SK-N-SH treated with all-trans-retinoic acid at 6 μM for 48 hours (cell line): ENCODE measurements around the gene NDRG2.

Experiments
- BACH2 ChIP-seq: fragments of 250-450 bp; sonication (Bioruptor Pico); IDR thresholded peaks from 2 replicates; pipeline ENCODE4 v1.9.0; 2021; ENCODE audit warnings: mild to moderate bottlenecking, borderline replicate concordance
- CSDC2 ChIP-seq: fragments of 250-450 bp; sonication (Bioruptor Pico); IDR thresholded peaks from 2 replicates; pipeline ENCODE4 v1.5.0; 2020; ENCODE audit warnings: mild to moderate bottlenecking, moderate library complexity
- ESRRG ChIP-seq: fragments of 250-450 bp; sonication (Bioruptor Pico); IDR thresholded peaks from 2 replicates; pipeline ENCODE4 v1.6.1; 2021; ENCODE audit warnings: mild to moderate bottlenecking
- RARB ChIP-seq: fragments of 250-450 bp; sonication (Bioruptor Pico); IDR thresholded peaks from 2 replicates; pipeline ENCODE4 v1.8.0; 2021; ENCODE audit warnings: mild to moderate bottlenecking, moderate library complexity
- SNAI2 ChIP-seq: fragments of 250-450 bp; sonication (Bioruptor Pico); IDR thresholded peaks from 2 replicates; pipeline ENCODE4 v1.5.0; 2020; ENCODE audit warnings: mild to moderate bottlenecking, moderate library complexity
- ZNF70 ChIP-seq: fragments of 450-650 bp; formaldehyde crosslinking; IDR thresholded peaks from 2 replicates; pipeline ENCODE4 v1.5.0; 2020; ENCODE audit warnings: mild to moderate bottlenecking, moderate library complexity
- ZNF8 ChIP-seq: fragments of 450-650 bp; formaldehyde crosslinking; IDR thresholded peaks from 2 replicates; pipeline ENCODE4 v1.5.0; 2020; ENCODE audit warnings: mild to moderate bottlenecking, moderate library complexity
- TF ChIP-seq, protein P1 (sequence below): fragments of 250-450 bp; sonication (Bioruptor Pico); IDR thresholded peaks from 2 replicates; pipeline ENCODE4 v1.5.1; 2020; ENCODE audit warnings: low read depth, mild to moderate bottlenecking, moderate library complexity
- TF ChIP-seq, protein P2 (sequence below): fragments of 250-450 bp; sonication (Bioruptor Pico); IDR thresholded peaks from 2 replicates; pipeline ENCODE4 v1.8.0; 2020; ENCODE audit warnings: mild to moderate bottlenecking, moderate library complexity, borderline replicate concordance
- TF ChIP-seq, protein P3 (sequence below): fragments of 250-450 bp; sonication (Bioruptor Pico); IDR thresholded peaks from 2 replicates; pipeline ENCODE4 v1.8.0; 2021; ENCODE audit warnings: low read depth, mild to moderate bottlenecking, moderate library complexity, borderline replicate concordance
- TF ChIP-seq, protein P4 (sequence below): fragments of 250-450 bp; sonication (Bioruptor Pico); IDR thresholded peaks from 2 replicates; pipeline ENCODE4 v1.5.0; 2020; ENCODE audit warnings: mild to moderate bottlenecking, moderate library complexity

DNA sequence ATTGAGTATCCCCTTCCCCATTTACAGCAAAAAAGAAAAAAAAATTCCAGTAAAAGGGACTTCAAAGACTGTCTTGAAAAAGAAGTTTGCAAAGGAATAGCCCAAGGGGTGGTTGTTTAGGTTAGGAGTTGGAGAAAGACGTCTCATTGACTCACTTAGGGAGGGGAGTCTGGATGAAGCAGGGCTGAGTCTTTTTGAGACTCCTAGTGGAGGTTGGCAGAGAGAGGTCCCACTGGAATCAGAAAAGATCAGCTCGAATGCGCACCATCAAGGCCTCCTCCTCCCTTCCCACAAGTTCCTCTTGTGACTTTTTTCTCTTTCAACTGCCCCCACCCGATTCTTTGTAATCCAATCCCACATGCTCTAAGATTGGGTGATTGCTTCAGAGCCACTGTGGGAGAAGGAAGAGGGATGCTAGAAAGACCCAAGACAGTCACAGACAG is 47.2 kb upstream of the NDRG2 start:
- TF ChIP-seq, protein P1, sequence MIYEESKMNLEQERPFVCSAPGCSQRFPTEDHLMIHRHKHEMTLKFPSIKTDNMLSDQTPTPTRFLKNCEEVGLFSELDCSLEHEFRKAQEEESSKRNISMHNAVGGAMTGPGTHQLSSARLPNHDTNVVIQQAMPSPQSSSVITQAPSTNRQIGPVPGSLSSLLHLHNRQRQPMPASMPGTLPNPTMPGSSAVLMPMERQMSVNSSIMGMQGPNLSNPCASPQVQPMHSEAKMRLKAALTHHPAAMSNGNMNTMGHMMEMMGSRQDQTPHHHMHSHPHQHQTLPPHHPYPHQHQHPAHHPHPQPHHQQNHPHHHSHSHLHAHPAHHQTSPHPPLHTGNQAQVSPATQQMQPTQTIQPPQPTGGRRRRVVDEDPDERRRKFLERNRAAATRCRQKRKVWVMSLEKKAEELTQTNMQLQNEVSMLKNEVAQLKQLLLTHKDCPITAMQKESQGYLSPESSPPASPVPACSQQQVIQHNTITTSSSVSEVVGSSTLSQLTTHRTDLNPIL (CRISPR knock-in tag) = no peak
- TF ChIP-seq, protein P2, sequence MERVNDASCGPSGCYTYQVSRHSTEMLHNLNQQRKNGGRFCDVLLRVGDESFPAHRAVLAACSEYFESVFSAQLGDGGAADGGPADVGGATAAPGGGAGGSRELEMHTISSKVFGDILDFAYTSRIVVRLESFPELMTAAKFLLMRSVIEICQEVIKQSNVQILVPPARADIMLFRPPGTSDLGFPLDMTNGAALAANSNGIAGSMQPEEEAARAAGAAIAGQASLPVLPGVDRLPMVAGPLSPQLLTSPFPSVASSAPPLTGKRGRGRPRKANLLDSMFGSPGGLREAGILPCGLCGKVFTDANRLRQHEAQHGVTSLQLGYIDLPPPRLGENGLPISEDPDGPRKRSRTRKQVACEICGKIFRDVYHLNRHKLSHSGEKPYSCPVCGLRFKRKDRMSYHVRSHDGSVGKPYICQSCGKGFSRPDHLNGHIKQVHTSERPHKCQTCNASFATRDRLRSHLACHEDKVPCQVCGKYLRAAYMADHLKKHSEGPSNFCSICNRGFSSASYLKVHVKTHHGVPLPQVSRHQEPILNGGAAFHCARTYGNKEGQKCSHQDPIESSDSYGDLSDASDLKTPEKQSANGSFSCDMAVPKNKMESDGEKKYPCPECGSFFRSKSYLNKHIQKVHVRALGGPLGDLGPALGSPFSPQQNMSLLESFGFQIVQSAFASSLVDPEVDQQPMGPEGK (CRISPR knock-in tag) = no peak
- TF ChIP-seq ZNF8 (CRISPR knock-in tag) (no peak), SNAI2 (CRISPR knock-in tag) (no peak), CSDC2 (CRISPR knock-in tag) (no peak), RARB (CRISPR knock-in tag) (no peak), BACH2 (CRISPR knock-in tag) (no peak), ESRRG (CRISPR knock-in tag) (no peak), ZNF70 (CRISPR knock-in tag) (no peak)
- TF ChIP-seq, protein P3, sequence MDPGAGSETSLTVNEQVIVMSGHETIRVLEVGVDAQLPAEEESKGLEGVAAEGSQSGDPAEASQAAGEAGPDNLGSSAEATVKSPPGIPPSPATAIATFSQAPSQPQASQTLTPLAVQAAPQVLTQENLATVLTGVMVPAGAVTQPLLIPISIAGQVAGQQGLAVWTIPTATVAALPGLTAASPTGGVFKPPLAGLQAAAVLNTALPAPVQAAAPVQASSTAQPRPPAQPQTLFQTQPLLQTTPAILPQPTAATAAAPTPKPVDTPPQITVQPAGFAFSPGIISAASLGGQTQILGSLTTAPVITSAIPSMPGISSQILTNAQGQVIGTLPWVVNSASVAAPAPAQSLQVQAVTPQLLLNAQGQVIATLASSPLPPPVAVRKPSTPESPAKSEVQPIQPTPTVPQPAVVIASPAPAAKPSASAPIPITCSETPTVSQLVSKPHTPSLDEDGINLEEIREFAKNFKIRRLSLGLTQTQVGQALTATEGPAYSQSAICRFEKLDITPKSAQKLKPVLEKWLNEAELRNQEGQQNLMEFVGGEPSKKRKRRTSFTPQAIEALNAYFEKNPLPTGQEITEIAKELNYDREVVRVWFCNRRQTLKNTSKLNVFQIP (CRISPR knock-in tag) = no peak
- TF ChIP-seq, protein P4, sequence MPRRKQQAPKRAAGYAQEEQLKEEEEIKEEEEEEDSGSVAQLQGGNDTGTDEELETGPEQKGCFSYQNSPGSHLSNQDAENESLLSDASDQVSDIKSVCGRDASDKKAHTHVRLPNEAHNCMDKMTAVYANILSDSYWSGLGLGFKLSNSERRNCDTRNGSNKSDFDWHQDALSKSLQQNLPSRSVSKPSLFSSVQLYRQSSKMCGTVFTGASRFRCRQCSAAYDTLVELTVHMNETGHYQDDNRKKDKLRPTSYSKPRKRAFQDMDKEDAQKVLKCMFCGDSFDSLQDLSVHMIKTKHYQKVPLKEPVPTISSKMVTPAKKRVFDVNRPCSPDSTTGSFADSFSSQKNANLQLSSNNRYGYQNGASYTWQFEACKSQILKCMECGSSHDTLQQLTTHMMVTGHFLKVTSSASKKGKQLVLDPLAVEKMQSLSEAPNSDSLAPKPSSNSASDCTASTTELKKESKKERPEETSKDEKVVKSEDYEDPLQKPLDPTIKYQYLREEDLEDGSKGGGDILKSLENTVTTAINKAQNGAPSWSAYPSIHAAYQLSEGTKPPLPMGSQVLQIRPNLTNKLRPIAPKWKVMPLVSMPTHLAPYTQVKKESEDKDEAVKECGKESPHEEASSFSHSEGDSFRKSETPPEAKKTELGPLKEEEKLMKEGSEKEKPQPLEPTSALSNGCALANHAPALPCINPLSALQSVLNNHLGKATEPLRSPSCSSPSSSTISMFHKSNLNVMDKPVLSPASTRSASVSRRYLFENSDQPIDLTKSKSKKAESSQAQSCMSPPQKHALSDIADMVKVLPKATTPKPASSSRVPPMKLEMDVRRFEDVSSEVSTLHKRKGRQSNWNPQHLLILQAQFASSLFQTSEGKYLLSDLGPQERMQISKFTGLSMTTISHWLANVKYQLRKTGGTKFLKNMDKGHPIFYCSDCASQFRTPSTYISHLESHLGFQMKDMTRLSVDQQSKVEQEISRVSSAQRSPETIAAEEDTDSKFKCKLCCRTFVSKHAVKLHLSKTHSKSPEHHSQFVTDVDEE = no peak
